ENCODE data around the gene ST6GALNAC3. TPM values are rescaled to one million over a fixed set of nuclear protein-coding genes. Genes with fewer than 3 reads are reported as not detected.
"Not testable (repeated sequence)": the region's sequence is repeated elsewhere in the genome, so short reads cannot be mapped to it uniquely, and the experiment has no call there.

Gene ST6GALNAC3
- total RNA-seq, 2 donors from 2014 or later = 0.87 TPM; not detected in 1

DNA sequence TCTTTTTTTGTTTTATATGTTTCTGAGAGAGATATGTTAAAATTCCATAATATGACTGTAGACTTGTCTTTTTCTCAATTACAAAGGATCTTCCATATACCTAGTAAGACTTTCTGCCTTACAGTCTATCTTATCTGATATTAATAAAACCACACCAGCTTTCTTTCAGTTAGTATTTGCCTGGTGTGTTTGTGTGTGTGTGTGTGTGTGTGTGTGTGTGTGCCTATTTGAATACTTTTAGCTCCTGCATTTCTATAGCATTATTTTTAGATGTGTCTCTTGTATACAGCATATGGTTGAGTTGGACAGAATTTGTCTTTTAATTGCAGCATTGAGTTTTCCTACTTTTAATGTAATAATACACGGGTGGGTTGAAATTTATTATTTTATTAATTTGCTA, 27.5 kb downstream of the ST6GALNAC3 start:
- H3K9me3 ChIP-seq (ENCODE audit: control insufficient read depth, low read length, poor library complexity, severe bottlenecking) = peaks cover 3% of the 10 kb centered on the region
- no peaks in the 10 kb centered on the region for H3K4me1 Mint-ChIP-seq
- H3K27ac Mint-ChIP-seq = no peak overlapping the region
- no peak overlapping the region for H3K4me3 Mint-ChIP-seq
- peaks cover 26% of the 10 kb centered on the region for H3K27me3 Mint-ChIP-seq
- peaks cover 2% of the 10 kb centered on the region for H3K36me3 Mint-ChIP-seq (ENCODE audit: low read depth)
- ATAC-seq (no peak), DNase-seq (no peak)

DNA sequence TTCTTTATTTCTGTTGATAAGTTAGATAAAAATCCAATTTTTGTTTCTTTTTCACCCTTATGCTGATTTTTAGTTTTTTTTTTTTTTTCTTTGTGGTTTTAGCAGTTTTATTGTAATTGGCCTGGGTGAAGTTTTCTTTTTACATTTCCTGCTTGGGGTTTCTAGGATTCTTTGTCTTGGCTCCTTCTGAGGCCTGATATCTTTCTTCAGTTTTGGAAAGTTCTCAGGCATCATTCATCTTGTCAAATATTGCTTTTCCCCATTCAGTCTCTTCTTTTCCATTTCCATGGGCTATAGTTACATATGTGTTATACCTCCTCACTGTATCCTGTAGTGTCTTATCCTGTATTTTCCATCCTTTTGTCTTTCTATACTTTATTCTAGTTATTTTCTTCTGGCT, 28.5 kb downstream of the ST6GALNAC3 start:
- no peak for ATAC-seq
- peaks cover 35% of the 10 kb centered on the region for H3K27me3 Mint-ChIP-seq
- H3K36me3 Mint-ChIP-seq (ENCODE audit: low read depth) = peaks cover 2% of the 10 kb centered on the region
- H3K4me1 Mint-ChIP-seq = no peaks in the 10 kb centered on the region
- peak overlapping the region; percentile 16 for H3K27ac Mint-ChIP-seq
- no peak for DNase-seq
- peaks cover 3% of the 10 kb centered on the region for H3K9me3 ChIP-seq (ENCODE audit: control insufficient read depth, low read length, poor library complexity, severe bottlenecking)
- no peak overlapping the region for H3K4me3 Mint-ChIP-seq

DNA sequence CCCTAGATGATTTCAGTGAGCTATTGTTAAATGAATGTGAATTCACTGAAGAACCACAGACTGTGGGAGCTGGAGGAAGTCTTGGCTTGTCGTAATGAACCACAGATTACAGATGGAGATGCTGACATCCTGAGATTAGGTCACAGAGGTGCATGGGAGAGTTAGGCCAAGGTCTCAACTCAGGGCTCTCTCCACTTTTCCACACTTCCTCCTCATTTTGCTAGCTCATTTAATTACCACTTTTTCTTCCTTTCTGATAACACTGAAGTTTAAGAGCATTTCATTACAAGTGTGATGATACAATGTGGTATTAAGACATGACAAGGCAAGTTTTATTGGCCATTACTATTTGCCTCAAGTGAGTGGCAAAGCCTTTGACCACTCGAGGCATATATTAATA, 30.8 kb downstream of the ST6GALNAC3 start:
- peaks cover 3% of the 10 kb centered on the region for H3K9me3 ChIP-seq (ENCODE audit: control insufficient read depth, low read length, poor library complexity, severe bottlenecking)
- no peak for ATAC-seq
- Mint-ChIP-seq H3K36me3 (ENCODE audit: low read depth) (peaks cover 2% of the 10 kb centered on the region), H3K27ac (no peak overlapping the region), H3K27me3 (peaks cover 45% of the 10 kb centered on the region), H3K4me1 (no peaks in the 10 kb centered on the region), H3K4me3 (no peak overlapping the region)
- DNase-seq = no peak

DNA sequence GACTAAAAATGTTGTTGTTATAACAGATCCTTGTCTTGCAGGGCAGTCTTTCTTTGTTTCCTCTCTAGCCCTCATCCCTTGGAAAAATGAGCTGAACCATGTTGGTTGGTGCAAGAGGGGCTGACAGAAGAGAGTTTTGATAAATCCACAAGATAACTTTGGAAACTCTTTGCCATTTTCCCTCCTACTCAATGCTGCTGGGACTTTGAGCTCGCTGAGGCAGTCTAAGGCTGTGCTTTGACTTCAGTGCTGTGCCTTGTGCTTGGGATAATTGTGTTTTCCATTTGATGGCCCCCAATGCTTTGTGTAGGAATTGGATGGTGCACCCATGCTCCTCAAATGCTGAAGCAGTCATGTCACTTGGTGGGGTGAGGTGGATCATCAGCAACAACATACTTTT, 31.7 kb downstream of the ST6GALNAC3 start:
- no peaks in the 10 kb centered on the region for H3K4me1 Mint-ChIP-seq
- DNase-seq (no peak), ATAC-seq (no peak)
- no peak overlapping the region for H3K27ac Mint-ChIP-seq
- no peak overlapping the region for H3K4me3 Mint-ChIP-seq
- H3K27me3 Mint-ChIP-seq = peaks cover 42% of the 10 kb centered on the region
- peaks cover 2% of the 10 kb centered on the region for H3K36me3 Mint-ChIP-seq (ENCODE audit: low read depth)
- H3K9me3 ChIP-seq (ENCODE audit: control insufficient read depth, low read length, poor library complexity, severe bottlenecking) = peaks cover 3% of the 10 kb centered on the region

DNA sequence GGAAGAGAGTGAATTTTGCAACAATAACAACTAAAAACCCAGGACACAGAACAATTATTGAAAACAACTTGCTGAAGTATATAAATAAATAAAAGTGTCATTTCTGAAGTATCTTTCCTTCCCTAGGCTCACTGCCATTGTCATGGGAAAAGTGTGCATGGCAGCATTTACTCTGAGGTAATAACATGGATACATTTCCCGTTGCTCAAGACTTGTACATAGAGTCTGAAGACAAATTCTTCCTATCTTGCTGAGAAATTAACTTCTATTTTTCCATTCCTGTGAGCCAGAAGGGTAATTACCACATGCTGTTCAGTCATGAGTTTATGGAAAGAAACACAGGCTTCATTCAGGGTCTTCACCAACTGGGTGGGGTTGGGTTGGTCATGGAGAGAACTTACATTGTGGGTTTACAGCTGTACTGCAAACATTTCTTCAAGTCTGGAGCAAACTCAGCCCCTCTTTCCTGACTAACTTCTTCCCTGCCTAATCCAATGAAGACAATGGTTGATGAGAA, 32.2 kb downstream of the ST6GALNAC3 start:
- Mint-ChIP-seq H3K27me3 (peaks cover 37% of the 10 kb centered on the region), H3K4me3 (no peak overlapping the region), H3K36me3 (ENCODE audit: low read depth) (peaks cover 2% of the 10 kb centered on the region), H3K27ac (no peak overlapping the region), H3K4me1 (no peaks in the 10 kb centered on the region)
- ATAC-seq = no peak
- DNase-seq = no peak
- H3K9me3 ChIP-seq (ENCODE audit: control insufficient read depth, low read length, poor library complexity, severe bottlenecking) = peaks cover 3% of the 10 kb centered on the region

DNA sequence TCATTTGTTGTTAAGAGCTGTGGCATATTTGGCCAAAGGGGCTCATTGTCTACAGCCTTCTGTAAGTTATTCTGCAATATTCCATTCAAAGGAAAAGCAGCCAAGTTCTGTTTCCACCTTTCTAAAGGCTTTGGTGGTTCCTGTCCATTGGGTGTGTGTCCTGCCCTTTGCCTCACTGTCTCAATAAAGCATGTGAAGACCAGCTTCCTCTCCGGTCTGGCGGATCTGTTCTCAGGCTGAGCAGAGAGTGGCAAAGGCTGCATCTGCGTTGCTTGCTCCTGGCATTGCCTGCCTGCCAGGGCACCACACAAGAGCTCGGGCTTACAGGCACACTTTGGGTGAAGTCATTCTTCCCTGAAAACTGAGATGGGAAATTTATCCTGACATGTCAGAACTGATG, 34.9 kb downstream of the ST6GALNAC3 start:
- H3K36me3 Mint-ChIP-seq (ENCODE audit: low read depth) = no peaks in the 10 kb centered on the region

DNA sequence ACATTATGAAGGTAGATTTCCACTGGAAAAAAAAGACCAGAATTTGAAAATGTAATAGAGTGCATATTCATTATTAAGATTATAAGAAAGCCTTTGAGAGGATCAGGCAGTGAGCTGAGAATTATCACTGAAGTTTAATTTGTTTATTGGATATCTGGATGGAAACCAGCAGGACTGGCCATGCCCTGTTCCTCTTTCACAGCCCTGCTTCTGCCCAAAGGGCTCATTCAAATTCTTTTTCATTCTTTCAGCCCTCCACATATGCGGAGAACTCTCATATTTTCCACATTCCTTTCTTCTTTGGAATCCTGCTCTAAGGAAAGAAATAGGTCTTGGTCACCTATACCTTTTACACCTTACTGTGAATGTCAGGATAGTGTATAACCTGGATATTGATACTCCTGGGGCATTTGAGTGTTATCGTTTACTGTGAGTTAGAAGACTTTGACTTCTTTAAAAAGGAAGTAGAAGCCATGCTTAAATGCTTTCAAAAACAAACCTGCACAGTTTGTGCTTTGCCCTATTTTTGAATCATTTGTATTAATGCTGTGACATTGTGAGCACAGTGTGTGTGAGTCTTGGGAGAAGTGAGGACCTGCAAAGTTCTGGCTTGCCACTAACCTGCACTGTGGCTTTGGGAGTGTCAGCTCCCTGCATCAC, 35.5 kb downstream of the ST6GALNAC3 start:
- H3K4me3 Mint-ChIP-seq = no peak overlapping the region
- no peaks in the 10 kb centered on the region for H3K36me3 Mint-ChIP-seq (ENCODE audit: low read depth)
- no peak for DNase-seq
- H3K27me3 Mint-ChIP-seq = peaks cover 29% of the 10 kb centered on the region
- H3K9me3 ChIP-seq (ENCODE audit: control insufficient read depth, low read length, poor library complexity, severe bottlenecking) = peaks cover 3% of the 10 kb centered on the region
- ATAC-seq = no peak
- no peak overlapping the region for H3K27ac Mint-ChIP-seq
- no peaks in the 10 kb centered on the region for H3K4me1 Mint-ChIP-seq

More for the DNA sequence above, 34.9 kb downstream of the ST6GALNAC3 start:
- no peak overlapping the region for H3K4me3 Mint-ChIP-seq
- H3K27ac Mint-ChIP-seq = no peak overlapping the region
- peaks cover 3% of the 10 kb centered on the region for H3K9me3 ChIP-seq (ENCODE audit: control insufficient read depth, low read length, poor library complexity, severe bottlenecking)
- ATAC-seq (no peak), DNase-seq (no peak)
- no peaks in the 10 kb centered on the region for H3K4me1 Mint-ChIP-seq
- H3K27me3 Mint-ChIP-seq = peaks cover 31% of the 10 kb centered on the region

DNA sequence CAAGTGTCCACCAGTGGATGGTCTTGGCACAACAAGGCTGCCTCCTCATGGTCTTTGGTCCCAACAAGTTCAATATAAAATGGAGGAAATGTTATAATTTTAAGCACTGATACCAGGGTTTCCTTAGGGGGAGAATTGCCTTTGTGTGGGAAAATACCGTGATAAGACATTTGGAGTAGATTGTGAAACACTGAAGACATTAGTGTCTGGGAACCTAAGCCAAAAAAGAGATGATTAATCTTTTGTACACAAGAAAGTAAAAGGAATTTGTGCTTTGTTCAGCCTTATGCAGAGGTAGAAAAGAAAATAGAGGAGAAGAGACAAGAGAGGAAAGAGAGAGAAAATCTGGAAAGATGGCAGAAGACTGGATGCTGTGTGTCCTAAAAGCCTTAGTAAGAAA, 36.1 kb downstream of the ST6GALNAC3 start:
- H3K27me3 Mint-ChIP-seq = peaks cover 35% of the 10 kb centered on the region
- ATAC-seq (no peak), DNase-seq (no peak)
- H3K27ac Mint-ChIP-seq = no peak overlapping the region
- H3K36me3 Mint-ChIP-seq (ENCODE audit: low read depth) = no peaks in the 10 kb centered on the region
- H3K4me3 Mint-ChIP-seq = no peak overlapping the region
- H3K4me1 Mint-ChIP-seq = no peaks in the 10 kb centered on the region
- peaks cover 3% of the 10 kb centered on the region for H3K9me3 ChIP-seq (ENCODE audit: control insufficient read depth, low read length, poor library complexity, severe bottlenecking)

DNA sequence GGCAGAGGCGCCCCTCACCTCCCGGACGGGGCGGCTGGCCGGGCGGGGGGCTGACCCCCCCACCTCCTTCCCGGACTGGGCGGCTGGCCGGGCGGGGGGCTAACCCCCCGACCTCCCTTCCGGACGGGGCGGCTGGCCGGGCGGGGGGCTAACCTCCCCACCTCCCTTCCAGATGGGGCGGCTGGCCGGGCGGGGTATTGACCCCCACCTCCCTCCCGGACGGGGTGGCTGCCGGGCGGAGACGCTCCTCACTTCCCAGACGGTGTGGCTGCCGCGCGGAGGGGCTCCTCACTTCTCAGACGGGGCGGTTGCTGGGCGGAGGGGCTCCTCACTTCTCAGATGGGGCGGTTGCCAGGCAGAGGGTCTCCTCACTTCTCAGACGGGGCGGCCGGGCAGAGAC, 37.8 kb downstream of the ST6GALNAC3 start:
- not testable (repeated sequence) for H3K4me3 Mint-ChIP-seq; H3K36me3 Mint-ChIP-seq (ENCODE audit: low read depth); H3K4me1 Mint-ChIP-seq; H3K27ac Mint-ChIP-seq; ATAC-seq; DNase-seq; H3K9me3 ChIP-seq (ENCODE audit: control insufficient read depth, low read length, poor library complexity, severe bottlenecking)
- peaks cover 32% of the 10 kb centered on the region for H3K27me3 Mint-ChIP-seq

DNA sequence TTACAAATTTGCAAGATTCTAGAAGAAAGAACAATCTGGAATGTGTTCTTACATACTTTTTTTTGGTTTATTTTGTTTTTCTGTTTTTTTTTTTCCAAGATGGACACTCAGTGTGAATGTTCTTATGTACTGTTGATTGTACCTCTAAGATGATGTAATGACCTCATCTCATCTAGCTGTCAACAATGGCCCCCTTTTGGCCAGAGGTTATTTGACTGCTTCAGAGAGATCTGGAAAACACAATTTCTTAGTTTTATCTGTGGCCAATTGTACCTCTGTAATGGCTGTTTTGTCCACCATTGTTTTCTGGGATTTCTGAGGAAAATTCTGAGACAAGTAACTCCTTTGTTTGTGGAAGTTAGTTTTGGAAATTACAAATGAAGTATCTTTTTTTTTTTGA, 38.9 kb downstream of the ST6GALNAC3 start:
- ATAC-seq = no peak
- H3K4me3 Mint-ChIP-seq = no peak overlapping the region

DNA sequence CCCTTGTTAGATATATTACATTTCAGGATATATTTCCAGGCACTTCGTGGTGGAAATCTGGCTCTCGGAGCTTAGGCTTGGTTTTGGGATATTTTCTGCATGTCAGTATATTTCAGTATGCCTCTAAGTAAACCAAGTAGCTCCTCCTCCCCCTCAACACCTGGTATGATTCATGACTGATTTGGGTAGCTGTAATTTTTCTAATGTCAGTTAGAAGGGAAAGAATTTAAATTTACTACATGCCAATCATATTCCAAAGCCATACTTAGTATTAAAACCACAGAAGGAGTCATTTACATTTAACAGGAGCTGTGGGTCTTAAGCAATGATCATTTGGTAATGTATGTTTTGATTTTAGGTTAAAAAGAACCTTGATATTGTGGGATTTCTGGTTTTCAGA, 40.6 kb downstream of the ST6GALNAC3 start:
- H3K27ac Mint-ChIP-seq = no peak overlapping the region
- H3K4me3 Mint-ChIP-seq = no peak overlapping the region
- H3K27me3 Mint-ChIP-seq = peaks cover 30% of the 10 kb centered on the region
- H3K36me3 Mint-ChIP-seq (ENCODE audit: low read depth) = peaks cover 2% of the 10 kb centered on the region
- H3K4me1 Mint-ChIP-seq = no peaks in the 10 kb centered on the region
- no peak for ATAC-seq
- no peak for DNase-seq
- H3K9me3 ChIP-seq (ENCODE audit: control insufficient read depth, low read length, poor library complexity, severe bottlenecking) = no peaks in the 10 kb centered on the region

More for the DNA sequence above, 38.9 kb downstream of the ST6GALNAC3 start:
- H3K27me3 Mint-ChIP-seq = peaks cover 25% of the 10 kb centered on the region
- no peak overlapping the region for H3K27ac Mint-ChIP-seq
- H3K4me1 Mint-ChIP-seq = no peaks in the 10 kb centered on the region
- H3K9me3 ChIP-seq (ENCODE audit: control insufficient read depth, low read length, poor library complexity, severe bottlenecking) = no peaks in the 10 kb centered on the region
- no peak for DNase-seq
- H3K36me3 Mint-ChIP-seq (ENCODE audit: low read depth) = peaks cover 2% of the 10 kb centered on the region

DNA sequence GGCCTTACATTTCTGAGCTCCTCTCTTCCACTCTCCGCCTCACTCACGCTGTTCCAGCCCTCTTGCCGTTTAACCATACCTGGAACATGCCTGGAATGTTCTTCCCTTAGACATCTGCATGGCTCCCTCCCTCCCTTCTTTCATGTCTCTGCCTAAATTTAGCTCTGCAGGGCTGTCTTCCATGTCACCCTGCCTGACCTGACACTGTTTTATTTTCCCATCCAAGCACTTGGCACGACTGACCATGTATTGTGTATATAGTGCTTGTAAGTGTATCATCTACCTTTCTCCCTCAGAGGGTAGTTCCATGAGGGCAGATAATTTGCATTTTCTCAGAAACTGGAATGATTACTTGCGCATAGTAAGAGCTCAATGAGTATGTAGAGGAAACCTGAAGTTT, 47.3 kb downstream of the ST6GALNAC3 start:
- H3K36me3 Mint-ChIP-seq (ENCODE audit: low read depth) = no peaks in the 10 kb centered on the region
- no peak overlapping the region for H3K4me3 Mint-ChIP-seq
- no peaks in the 10 kb centered on the region for H3K4me1 Mint-ChIP-seq
- no peaks in the 10 kb centered on the region for H3K9me3 ChIP-seq (ENCODE audit: control insufficient read depth, low read length, poor library complexity, severe bottlenecking)
- DNase-seq (no peak), ATAC-seq (no peak)
- H3K27me3 Mint-ChIP-seq = peaks cover 19% of the 10 kb centered on the region
- H3K27ac Mint-ChIP-seq = no peak overlapping the region

DNA sequence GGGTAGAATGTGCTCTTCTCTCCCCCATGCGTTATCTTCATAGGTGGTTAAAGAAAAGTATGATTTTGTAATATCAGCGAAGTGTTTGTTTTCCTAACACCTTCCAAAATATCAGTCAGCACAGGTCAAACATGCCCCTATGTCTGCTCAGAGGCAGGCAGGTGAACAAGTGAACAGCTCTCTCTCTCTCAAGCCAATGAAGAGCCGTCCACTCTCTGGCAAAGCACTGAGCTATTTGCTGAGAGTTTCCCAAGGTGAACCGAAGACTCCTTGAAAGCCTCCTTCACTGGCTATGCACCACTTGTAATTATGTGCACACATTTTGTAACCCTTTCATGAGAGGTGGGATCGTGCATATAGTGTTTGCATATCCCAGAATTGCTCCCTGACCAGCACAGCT, 47.7 kb downstream of the ST6GALNAC3 start:
- H3K4me1 Mint-ChIP-seq = no peaks in the 10 kb centered on the region
- no peak overlapping the region for H3K27ac Mint-ChIP-seq
- no peak for ATAC-seq
- H3K27me3 Mint-ChIP-seq = peaks cover 19% of the 10 kb centered on the region
- no peak for DNase-seq
- no peaks in the 10 kb centered on the region for H3K9me3 ChIP-seq (ENCODE audit: control insufficient read depth, low read length, poor library complexity, severe bottlenecking)
- H3K4me3 Mint-ChIP-seq = no peak overlapping the region
- no peaks in the 10 kb centered on the region for H3K36me3 Mint-ChIP-seq (ENCODE audit: low read depth)

DNA sequence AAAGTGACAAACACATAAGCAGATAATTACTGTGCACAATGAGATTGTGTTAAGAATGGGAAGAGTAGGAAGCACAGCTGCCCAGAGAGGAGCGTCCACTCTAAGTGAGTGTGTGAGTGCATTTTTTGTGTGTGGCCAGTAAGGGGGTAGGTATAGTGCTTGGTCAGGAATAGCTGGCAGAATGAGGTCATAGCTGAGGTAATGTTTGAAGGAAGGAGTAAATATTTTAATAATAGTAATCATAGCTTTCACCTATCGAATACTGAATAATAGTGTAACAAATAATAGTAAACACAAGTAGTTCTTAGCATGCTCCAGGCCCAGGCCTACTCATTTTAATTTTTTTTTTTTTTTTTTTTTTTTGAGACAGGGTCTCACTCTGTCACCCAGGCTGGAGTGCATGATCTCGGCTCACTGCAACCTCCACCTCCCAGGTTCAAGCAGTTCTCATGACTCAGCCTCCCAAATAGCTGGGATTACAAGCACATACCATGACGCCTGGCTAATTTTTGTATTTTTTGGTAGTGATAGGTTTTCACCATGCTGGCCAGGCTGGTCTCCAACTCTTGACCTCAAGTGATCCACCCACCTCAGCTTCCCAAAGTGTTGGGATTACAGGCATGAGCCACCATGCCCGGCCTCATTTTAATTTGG, 49.0 kb downstream of the ST6GALNAC3 start:
- not testable (repeated sequence) for H3K4me1 Mint-ChIP-seq; H3K9me3 ChIP-seq (ENCODE audit: control insufficient read depth, low read length, poor library complexity, severe bottlenecking); H3K36me3 Mint-ChIP-seq (ENCODE audit: low read depth); ATAC-seq; H3K4me3 Mint-ChIP-seq; DNase-seq; H3K27ac Mint-ChIP-seq
- peaks cover 26% of the 10 kb centered on the region for H3K27me3 Mint-ChIP-seq

Measured in T-helper 17 cell (primary cell).